GM21529 (cell line): ENCODE measurements around the gene RHD.
"Not testable (repeated sequence)": the region's sequence is repeated elsewhere in the genome, so short reads cannot be mapped to it uniquely, and the experiment has no call there.

Source experiments
- ATAC-seq: cut with Tn5 transposase; IDR thresholded peaks from one replicate; pipeline ENCODE4 v1.9.1; 2021; ENCODE audit not compliant: unreplicated experiment

RHD gene

GRCh38 chr1:25272238-25272637 is at the start of gene RHD:
Gene RHD, plus strand, starts transcription at chr1:25272509. Its CDS starts 39 bp downstream, at chr1:25272548.
- ATAC-seq = not testable (repeated sequence)

GRCh38 chr1:25222606-25223005 is 49.7 kb upstream of the RHD start:
- no peak for ATAC-seq

- ATAC-seq = no peak
Measured at GRCh38 chr1:25223471-25223870, 48.8 kb upstream of the RHD start.

GRCh38 chr1:25232027-25232865 is 40.1 kb upstream of the RHD start, which contains the start of gene SYF2:
Gene SYF2, minus strand, starts transcription at chr1:25232502. Its CDS starts 35 bp downstream, at chr1:25232467.
- peak; percentile 60 for ATAC-seq

- peak; percentile 62 for ATAC-seq
Measured at GRCh38 chr1:25232866-25233784, 39.2 kb upstream of the RHD start.

GRCh38 chr1:25235411-25235810 is 36.9 kb upstream of the RHD start:
- not testable (repeated sequence) for ATAC-seq

- not testable (repeated sequence) for ATAC-seq
Measured at GRCh38 chr1:25236261-25236660, 36.0 kb upstream of the RHD start.

GRCh38 chr1:25238046-25238445 is 34.3 kb upstream of the RHD start:
- no peak for ATAC-seq

- peak; percentile 65 for ATAC-seq
Measured at GRCh38 chr1:25239681-25240541, 32.4 kb upstream of the RHD start.

GRCh38 chr1:25243907-25244306 is 28.4 kb upstream of the RHD start:
- no peak for ATAC-seq

- no peak for ATAC-seq
Measured at GRCh38 chr1:25245393-25245792, 26.9 kb upstream of the RHD start.

- no peak for ATAC-seq
Measured at GRCh38 chr1:25245809-25246599, 26.3 kb upstream of the RHD start.

- peak; percentile 1 for ATAC-seq
Measured at GRCh38 chr1:25246600-25247023, 25.7 kb upstream of the RHD start.

- ATAC-seq = peak; percentile 88
Measured at GRCh38 chr1:25247024-25247828, 25.1 kb upstream of the RHD start, which contains the start of gene RSRP1. Gene RSRP1, minus strand, starts transcription at chr1:25247454. Its CDS starts 491 bp downstream, at chr1:25246963.

GRCh38 chr1:25247829-25248754 is 24.2 kb upstream of the RHD start:
- peak; percentile 43 for ATAC-seq

GRCh38 chr1:25253911-25254310 is 18.4 kb upstream of the RHD start:
- ATAC-seq = no peak

GRCh38 chr1:25255706-25256577 is 16.4 kb upstream of the RHD start:
- ATAC-seq = no peak
